Activated T-cell treated with anti-CD3 and anti-CD28 coated beads for 48 hours (primary cell): Measurements from ENCODE around the gene P2RY2.

Experiments
- DNase-seq: peaks from one replicate; pipeline ENCODE4 v3.0.0-alpha.2; 2020; ENCODE audit warnings: low read depth

The P2RY2 gene

DNA sequence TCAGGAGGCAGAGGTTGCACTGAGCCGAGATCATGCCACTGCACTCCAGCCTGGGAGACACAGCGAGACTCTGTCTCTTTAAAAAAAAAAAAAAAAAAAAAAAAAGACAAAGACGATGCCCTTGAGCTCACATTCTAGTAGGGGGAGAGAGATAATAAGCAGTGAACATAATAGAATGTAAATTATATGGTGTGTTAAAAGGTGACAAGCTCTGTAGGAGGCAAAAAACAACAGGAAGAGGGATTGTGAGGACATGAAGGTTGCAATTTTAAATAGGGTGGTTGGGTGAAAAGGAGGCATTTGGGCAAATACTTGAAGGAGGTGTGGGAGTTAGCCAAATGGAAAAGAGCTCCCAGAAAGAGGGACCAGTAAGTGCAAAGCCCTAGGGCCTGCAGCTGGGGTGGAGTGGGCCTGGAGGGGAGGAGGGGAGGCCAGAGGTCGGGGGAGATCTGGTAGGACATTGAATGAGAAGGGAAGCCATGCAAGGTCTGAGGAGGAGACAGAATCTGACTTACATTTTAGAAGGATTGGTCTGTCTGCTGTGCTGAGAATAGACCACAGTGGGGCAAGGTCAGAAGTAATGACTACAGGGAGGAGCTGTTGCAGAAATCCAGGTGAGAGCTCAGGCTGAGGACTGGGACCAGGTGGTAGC lies 26.6 kb downstream of the P2RY2 start:
- DNase-seq = no peak

DNA sequence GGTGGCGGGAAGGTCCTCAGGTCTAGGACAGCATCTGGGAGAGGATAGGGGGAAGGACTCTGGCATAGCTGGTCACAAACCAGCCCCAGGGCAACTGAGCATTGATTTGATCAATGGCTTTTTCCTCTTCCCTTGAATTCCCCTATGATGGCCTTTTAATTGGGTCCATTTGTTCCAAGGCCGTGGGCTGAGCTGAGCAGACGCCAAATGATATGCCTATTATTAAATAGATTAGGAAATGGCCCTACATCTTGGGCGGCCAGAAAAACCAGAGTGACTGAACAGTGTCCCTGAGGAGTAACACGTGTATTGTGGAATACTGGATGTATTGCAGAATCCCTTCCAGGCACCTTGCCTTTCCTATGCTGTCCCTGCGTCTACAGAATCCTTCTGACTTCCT lies 27.4 kb downstream of the P2RY2 start:
- no peak for DNase-seq

DNA sequence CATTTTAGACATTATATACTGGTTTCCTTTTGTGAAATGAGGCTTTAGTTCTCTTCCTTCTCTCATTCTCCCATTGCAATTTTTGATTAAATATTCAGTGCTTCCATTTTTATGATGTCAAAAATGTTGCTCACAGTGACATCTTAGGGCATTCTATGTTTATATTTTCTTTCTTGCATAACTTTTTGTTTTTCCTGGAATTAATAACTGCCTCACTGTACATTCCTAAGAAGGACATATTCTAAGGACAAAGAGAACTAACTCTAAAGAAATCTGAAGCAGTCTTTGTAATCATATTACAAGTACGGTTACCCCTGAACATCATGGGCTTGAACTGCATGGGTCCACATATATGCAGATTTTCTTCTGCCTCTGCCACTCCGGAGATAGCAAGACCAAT lies 28.2 kb downstream of the P2RY2 start:
- DNase-seq = no peak

DNA sequence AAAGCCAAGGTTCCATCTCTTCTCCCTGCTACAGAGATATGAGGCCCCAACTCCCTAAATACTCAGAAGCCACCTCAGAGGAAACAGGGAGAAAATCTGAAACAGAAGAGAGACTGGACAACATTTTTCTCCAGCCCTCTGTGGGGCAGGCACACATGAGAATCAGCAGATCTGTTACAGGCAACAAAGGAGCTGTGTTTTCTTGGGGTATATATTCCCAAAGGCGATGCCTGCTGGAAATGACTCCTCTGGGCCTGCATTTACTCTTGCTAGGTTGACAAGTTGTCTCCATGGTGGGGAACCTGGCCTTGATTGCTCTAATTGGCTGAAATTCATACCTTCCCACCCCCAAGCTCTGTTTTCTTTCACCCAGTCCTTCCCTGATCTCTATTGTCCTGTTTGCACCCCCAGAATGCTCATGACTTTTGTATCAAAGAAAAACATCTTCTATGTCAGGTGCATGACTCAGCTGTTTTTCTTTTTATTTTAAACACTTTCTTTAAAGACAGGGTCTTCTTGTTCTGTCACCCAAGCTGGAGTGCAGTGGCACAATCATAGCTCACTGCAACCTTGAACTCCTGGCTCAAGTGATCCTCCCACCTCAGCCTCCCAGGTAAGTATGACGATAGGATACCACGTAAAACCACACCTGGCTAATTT lies 30.6 kb downstream of the P2RY2 start:
- DNase-seq = no peak

DNA sequence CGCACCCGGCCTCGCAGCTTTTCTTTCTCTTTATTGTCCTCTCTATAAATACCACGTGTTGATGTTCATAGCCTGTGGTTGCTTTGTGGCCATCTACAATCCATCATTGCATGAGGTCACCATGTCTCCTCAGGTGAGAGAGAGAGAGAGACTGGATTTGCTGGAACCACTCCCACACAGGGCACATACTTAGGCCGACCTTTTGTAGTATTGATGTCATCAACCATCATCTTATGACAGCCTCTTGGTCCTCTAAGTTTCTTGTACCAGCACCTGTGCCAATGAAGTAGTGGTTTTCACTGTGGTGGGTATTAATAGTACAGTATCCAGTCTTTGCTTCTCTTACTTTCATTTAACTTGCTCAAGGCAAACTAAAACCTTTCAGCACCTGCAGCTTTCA lies 31.2 kb downstream of the P2RY2 start:
- DNase-seq = no peak

DNA sequence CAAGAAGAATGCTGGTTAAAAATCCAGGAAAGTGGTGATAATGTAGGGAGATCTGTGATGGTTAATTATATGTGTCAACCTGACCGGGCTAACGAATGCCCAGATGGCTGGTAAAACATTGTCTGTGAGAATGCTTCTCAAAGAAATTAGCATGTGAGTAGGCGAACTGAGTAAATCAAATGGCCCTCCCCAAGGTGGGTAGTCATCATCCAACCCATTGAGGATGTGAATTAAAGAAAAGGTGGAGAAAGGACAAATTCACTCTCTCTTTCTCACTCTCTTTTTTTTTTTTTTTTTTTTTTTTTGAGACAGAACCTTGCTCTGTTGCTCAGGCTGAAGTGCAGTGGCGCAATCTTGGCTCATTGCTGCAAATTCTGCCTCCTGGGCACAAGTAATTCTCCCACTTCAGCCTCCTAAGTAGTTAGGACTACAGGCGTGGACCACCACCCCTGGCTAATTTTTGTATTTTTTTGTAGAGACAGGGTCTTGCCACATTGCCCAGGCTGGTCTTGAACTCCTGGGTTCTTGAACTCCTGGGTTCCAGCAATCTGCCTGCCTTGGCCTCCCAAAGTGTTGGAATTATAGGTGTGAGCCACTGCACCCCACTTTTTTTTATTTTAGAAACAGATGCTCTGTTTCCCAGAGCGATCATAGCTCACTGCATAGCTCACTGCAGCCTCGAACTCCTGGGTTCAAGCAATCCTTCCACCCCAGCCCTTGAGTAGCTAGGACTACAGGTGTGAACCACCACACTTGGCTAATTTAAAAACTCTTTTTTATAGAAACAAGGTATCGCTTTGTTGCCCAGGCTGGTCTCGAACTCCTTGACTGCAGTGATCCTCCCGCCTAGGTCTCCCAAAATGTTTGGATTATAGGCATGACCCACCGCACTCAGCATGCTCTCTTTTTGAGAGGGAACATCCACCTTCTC lies 32.0 kb downstream of the P2RY2 start:
- no peak for DNase-seq

DNA sequence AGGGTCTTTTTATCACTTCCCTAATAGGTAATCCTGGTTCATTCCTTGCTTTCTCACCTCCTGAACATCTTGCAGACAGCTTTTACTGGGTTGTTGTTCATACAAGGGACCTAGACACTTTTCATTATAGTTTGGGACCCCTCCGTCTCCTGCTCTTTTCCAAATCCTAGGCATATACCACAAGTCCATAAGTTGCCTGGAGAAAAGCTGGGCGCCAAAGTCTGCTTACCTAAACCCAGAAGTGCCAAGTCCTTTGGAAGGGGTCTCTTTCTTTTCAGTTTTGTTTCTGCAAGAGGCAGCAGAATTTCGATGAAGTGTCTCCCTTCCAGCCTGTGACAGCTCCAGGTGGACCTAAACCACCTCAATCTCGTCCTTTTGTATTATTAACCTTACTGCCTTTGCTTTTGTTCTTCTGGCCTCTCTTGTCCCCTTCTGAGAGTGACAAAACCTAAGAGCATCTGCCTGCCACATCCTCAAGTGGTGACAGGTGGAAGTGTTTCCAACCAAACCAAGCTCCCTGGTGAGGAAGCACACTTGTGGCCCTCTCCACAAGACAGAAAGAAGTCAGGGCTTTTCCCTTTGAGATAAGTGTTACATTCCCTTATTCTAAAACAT lies 34.6 kb downstream of the P2RY2 start:
- no peak for DNase-seq

DNA sequence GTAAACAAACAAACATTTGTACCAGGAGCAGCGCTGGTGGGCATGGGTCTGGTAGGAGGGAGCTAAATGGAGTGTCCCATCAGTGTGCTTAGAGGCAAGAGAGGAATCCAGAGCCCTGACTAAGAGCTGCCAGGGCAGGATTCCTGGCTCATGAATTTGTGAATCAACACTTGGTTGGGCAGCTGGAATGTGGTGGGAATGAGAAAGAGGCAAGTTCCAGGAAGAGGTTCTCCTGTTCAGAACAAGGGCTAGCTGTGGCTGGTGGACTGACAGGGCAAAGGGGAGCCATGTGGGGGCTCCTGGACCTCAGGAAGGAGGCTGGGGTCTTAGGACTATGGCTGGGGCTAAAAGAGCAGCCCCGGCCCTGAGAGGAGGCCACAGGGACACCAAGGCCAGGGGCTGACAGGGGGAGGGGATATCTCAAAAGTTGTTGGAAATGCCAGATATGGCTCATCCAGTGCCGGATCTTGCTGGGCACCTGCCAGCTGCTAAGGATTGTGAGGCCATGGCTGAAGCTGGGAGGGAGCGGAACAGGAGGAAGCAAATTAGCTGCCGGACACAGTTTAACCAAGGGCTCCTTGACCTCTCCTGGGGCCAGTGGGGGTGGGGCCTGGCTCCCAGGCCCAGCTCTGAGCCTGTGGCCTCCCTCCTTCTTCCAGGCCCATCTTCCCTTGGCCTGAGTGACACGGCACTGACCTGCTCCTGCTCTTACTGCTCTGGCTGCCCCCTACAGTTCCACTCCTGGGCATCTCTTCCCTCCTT lies 39.4 kb downstream of the P2RY2 start:
- DNase-seq = no peak

DNA sequence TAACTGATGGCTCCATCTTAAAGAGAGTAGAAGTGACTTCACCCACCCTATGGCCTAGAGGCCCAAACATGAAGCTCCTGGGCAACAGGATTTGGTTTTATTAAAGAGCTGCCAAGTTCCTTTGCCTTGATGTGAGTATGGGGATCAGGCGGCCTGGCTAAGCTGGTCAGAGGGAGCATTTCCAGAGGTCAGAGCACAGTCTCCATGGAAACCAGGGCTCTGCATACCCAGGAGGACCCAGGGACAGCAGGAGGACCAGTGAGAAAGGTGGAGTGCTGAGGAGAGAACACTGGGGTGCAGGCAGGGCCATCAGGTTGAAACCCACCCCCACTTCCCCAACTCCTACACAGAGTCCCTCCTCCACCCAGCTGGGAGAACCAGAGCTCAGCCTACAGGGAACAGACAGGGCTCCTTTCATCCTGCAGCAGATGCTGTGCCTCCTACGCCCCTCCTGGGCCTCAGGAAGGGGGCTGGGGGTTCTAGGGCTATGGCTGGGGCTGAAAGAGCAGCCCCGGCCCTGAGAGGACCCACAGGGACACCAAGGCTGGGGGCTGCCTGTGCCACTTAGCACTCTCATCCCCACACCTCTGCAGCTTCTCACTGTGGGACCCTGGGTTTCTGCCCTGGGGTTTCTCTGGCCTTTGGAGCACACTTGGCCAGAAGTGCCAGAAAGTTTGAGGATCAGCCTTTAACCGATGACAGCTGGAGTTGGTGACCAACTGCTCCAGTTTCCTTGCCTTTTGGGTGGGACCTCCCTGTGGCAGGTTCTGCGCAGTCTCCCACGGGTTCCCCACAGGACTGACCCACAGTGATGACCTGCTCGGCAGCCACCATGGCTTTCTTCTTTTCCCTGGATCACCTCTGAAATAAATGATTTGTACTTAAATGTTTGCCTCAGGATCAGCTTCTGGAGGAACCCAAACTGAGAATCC lies 40.3 kb downstream of the P2RY2 start:
- DNase-seq = no peak

DNA sequence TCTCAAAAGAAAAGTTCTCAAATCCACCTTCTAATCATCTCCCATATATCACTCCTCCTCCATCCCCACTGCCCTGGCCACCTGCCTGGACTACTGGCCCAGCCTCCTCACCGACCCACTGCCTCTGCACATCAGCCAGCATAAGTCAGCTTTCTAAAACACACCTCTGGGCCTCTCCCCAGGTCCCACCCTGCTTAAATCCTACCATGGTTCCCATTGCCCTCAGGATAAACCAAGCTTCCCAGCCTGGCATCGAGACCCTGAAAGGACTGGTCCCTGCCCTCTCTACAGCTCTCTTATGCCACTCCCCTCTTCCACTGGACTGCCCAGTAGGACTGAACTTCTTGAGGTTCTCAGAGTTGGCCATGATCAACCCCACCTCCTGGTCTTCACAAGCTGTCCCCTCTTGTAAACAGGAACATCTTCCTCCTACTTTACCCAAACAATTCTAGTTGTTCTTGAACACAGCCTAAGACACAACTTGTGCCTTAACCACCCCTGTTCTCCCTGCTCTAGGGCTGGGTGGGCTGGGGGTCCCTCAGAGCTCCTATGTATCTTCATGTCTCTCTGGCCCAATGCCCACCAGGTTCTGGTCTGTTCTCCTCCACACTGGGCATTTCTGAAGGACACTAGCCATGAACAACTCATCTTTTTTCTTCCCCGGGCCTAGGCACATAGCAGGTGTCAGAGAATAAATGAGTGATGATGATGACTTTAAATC lies 41.5 kb downstream of the P2RY2 start:
- DNase-seq = no peak

DNA sequence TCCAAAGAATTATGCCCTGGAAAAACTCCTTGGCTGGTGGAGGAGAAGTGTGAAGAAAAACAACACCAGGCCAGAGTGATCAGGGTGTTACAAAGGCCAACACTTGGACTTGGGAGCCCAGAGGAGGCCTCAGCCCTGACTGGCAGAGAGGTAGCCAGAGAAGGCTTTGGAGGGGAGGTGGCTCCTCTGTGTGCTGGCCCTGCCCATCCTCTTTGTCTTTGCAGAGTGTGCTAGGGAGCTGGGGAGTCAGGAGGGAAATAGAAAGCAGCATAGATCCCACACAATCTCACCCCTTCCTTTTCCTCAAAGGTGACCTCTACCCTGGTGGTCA lies 42.0 kb downstream of the P2RY2 start:
- no peak for DNase-seq

DNA sequence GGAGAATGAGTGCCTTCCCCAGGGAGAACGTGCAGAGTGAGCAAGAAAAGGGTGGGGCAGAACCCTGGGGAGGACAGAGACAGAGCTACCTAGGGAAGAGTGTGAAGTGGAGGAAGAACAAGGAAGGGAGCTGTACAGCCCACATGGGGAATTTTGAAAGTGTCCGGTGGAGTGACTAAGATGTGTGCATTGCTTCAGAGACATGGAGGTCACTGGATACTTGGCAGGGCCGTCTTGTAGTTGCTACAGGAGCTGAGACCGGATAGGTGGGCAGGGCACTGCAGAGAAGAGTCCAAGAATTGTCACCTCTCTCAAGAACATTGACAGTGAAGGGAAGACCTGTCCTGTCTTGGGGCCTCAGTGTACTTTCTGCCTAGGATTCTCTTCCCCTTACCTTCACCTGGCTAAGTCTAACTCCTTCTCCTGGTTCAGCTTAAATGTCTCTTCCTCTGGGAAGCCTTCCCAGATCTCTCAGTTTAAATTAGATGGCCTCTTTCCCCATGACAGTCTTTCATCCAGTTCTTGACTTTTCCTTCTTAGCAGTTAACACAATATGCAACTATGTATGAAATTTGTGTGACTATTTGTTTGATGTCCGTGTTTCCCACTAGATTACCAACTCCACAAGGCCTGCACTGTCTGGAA lies 44.9 kb downstream of the P2RY2 start:
- DNase-seq = no peak

DNA sequence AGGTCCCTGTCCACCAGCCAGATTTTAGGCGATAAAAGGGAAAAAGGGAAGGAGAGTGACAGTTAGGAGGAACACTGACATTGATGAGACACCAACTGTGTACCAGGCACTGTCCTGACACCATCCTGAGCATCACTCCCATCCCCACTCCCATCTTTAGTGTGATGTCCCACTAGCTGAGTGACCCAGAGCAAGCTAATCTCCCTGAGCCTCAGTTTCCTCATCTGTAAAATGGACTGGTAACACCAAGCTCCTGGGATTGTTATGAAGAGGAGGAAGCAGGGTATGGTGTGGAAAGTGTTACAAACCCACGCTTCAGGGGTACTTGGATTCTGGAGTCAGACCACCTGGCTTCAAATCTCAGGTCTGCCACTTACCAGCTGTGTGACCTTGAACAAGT lies 45.6 kb downstream of the P2RY2 start:
- no peak for DNase-seq

DNA sequence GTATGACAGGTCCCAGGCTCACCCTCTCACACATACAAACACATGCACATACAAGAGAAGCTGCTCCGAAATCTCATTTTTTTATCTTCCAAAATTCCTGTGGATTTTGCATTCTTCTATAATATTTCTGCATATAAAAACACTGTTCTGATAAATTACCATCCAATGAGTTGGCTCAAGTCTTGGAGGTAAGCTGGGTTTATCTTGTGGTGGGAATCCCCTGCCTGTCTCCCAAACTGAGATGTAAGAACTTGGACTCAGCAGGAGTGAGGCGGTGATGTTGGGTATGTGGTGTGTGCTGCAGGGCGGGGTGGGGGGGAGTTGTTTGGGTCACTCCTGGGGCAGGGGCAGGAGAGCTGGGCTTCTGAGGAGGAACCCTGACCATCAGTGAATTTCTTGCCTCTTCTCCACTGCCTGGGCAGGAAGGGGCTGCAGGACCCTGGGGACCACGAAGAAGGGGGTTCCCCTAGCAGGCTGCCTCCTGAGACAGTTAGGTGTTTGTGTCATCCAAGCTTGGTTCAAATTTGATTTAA lies 47.3 kb downstream of the P2RY2 start:
- DNase-seq = no peak

DNA sequence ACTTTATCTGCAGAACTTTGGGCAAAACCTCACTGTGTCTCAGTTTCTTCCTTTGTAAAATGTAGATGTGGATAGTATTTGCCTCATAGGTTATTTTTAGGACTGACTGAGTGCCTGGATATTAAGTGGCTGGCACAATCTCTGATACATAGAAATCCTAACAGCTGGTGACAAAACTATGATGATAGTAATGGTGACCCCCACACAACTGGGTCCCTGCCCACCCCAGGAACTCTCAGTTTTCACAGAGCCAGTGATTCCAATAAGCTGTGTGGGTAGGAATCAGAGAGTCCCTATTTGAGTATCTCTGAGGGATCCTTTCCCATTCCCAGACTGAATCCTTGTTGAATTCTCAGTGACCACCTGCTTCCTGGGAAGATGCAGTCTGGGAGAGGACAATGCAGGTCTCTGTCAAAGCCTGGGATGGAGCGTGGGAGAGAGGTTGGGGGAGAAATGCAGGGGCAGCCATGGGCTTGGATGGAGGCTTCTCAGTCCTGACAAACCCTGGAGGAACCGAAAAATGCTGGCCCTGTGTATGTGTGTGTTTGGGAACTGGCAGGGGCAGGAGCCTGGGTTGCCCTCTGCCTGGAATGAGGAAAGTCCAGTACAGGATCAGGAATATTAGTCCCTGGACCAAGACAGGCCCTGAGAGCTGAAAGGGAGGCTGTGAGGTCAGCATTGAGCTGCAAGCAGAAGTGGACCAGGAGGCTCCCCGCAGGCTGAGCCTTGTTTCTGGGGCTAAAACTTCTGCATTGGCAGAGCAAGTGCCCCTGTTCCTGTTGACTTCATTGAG lies 48.0 kb downstream of the P2RY2 start:
- DNase-seq = no peak

DNA sequence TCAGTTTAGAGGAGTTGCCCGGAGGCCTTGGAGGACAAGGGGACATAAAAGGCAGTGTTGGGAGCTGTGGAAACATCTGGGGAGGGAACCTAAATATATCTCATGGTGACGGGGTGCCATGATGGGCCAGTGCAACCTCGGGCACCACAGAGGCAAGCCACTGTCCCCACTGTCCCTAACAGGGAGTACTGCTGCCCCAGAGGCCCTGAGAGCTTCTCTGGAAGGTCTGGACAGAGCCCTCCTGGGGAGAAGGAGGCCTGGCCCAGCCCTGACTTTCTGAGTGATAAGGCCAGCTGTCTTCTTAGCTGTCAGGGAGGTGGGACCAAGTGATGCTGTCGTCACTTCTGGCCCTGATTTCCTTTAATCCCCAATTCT lies 48.6 kb downstream of the P2RY2 start:
- DNase-seq = no peak

DNA sequence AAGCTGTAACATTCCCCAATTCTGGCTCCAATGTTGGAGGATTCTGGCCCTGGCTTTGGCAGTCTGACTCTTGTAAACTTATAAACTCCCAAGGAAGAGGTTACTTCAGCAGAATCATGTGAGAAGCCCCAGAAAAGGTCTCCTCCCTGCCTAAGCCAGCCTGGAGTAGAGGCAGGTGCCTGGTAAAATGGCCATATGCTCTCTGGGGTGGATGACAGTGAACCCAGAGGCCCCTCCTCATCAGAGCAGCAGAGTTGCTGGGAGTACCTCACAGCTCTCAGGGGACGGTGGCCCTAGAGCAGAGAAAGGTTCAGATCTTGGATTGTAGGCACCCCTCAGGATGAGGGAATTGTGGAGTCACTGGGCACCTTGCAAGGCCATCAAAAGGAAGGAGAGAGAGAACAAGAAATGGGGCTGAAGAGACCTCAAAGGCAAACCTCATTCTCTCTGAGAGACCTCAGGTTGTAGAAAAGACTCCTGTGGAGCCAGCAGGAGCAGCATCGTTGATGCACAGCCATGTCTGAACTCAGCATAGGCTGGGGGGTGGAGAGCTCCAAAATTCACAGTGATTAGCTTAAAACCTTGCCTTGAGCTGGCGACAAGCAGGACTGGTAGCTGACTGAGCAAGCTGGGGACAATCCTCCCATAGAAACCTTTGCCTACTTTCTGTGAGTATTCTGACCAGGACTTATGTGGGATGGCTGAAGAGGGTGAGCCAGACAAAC lies 49.2 kb downstream of the P2RY2 start:
- DNase-seq = no peak
